Sigmoid colon (tissue), 7 donors: ENCODE data around the gene GLIS2. TPM values are rescaled to one million over a fixed set of nuclear protein-coding genes. Genes with fewer than 3 reads are reported as not detected.

ENCODE experiments used
- DNase-seq: peaks from one replicate; pipeline ENCODE4 v3.0.0-alpha.2; 2019
- H3K27ac ChIP-seq, 4 donors: fragments of 200-600 bp; sonication (generic); one replicate each; pipeline ENCODE4 v1.5.1; 2016 to 2019; ENCODE audit warnings: mild to moderate bottlenecking in 1 of 4
- H3K27me3 ChIP-seq, 3 donors: fragments of 200-600 bp; sonication (generic); one replicate each; pipeline ENCODE4 v1.5.1; 2019; ENCODE audit warnings: mild to moderate bottlenecking in 1 of 3
- H3K36me3 ChIP-seq, 4 donors: fragments of 200-600 bp; sonication (generic); one replicate each; pipeline ENCODE4 v1.5.1; 2016 to 2019
- H3K4me1 ChIP-seq, 4 donors: fragments of 200-600 bp; sonication (generic); one replicate each; pipeline ENCODE4 v1.5.1; 2017 to 2019
- H3K4me3 ChIP-seq, 4 donors: fragments of 200-600 bp; sonication (generic); one replicate each; pipeline ENCODE4 v1.5.1; 2017 to 2019; ENCODE audit warnings: mild to moderate bottlenecking in 2 of 4, moderate library complexity in 1 of 4
- H3K9me3 ChIP-seq, 4 donors: fragments of 200-600 bp in 3 of 4; sonication (generic) in 3 of 4; one replicate each; pipeline versions ENCODE4 v1.5.1 to v1.6.1; 2013 to 2019
- EP300 ChIP-seq, 4 donors: sonication (generic); formaldehyde crosslinking; IDR thresholded peaks; one replicate each; pipeline ENCODE4 v1.6.1; 2017; ENCODE audit warnings: antibody characterized with exemption in 4 of 4
- POLR2A ChIP-seq, 2 donors: fragments of 450-650 bp; IDR thresholded peaks; one replicate each; pipeline ENCODE4 v1.6.1; 2016; ENCODE audit warnings: antibody characterized with exemption in 2 of 2, mild to moderate bottlenecking in 2 of 2, moderate library complexity in 2 of 2
- POLR2AphosphoS5 ChIP-seq, 4 donors: sonication (generic); formaldehyde crosslinking; IDR thresholded peaks; one replicate each; pipeline ENCODE4 v1.6.1; 2017; ENCODE audit warnings: antibody characterized with exemption in 4 of 4
- WGBS, 2 donors: extraction: QIAGEN DNeasy Blood & Tissue Kit; methylation state at CpG; one replicate each; pipeline ENCODE4 v1.1.7; 2013; 5-methylcytosine and 5-hydroxymethylcytosine counted together
- intact Hi-C: fragments of 100-400 bp; cut with DNase I; formaldehyde crosslinking; loops from one replicate; pipeline ENCODE4 v1.15.1; 2023
- polyA plus RNA-seq, 3 donors: library from polyadenylated mRNA; stranded (reverse); fragments of 200-250 nt; gene quantifications; one replicate each; pipeline ENCODE4 v1.2.3, GENCODE V29; 2013
- total RNA-seq, 4 donors: library from RNA; depleted of rRNA; stranded (reverse); fragments of >200 nt; gene quantifications; one replicate each; pipeline ENCODE4 v1.1.0, GENCODE V29; 2016
- TF ChIP-seq, protein P1 (sequence below), 4 experiments: fragments of 450-650 bp in 3 of 4; fragments of 200-600 bp in 1 of 4; IDR thresholded peaks; one replicate each; pipeline ENCODE4 v1.5.1; 2016 to 2019; ENCODE audit warnings: antibody characterized with exemption in 4 of 4, mild to moderate bottlenecking in 3 of 4, moderate library complexity in 2 of 4
- donor health status: healthy with polysubstance abuse.
- donor health status: Bipolar disorder and iron deficiency.
- donor health status: healthy.

The GLIS2 gene
- total and polyA plus RNA-seq, 7 donors: 0.69 to 11.9 (median 5.4) TPM

- 95% methylated on average over 3 of the region's 3 CpGs for WGBS, 2 donors
- peaks cover 0 to 59% (median 23%) of the 10 kb centered on the region in 4 donors for H3K36me3 ChIP-seq
These were observed 44.0 kb downstream of the GLIS2 start for GRCh38 chr16:4359914-4360313.

GRCh38 chr16:4360538-4361021 is 44.7 kb downstream of the GLIS2 start:
- 85 to 87% methylated on average over 11 of the region's 11 CpGs for WGBS, 2 donors
- no peak for DNase-seq
- no peaks in the 10 kb centered on the region for H3K27me3 ChIP-seq
- no peak overlapping the region for H3K27ac ChIP-seq
- H3K4me1 ChIP-seq: peaks cover 0 to 4% (median 0%) of the 10 kb centered on the region in 4 donors
- TF ChIP-seq, protein P1, sequence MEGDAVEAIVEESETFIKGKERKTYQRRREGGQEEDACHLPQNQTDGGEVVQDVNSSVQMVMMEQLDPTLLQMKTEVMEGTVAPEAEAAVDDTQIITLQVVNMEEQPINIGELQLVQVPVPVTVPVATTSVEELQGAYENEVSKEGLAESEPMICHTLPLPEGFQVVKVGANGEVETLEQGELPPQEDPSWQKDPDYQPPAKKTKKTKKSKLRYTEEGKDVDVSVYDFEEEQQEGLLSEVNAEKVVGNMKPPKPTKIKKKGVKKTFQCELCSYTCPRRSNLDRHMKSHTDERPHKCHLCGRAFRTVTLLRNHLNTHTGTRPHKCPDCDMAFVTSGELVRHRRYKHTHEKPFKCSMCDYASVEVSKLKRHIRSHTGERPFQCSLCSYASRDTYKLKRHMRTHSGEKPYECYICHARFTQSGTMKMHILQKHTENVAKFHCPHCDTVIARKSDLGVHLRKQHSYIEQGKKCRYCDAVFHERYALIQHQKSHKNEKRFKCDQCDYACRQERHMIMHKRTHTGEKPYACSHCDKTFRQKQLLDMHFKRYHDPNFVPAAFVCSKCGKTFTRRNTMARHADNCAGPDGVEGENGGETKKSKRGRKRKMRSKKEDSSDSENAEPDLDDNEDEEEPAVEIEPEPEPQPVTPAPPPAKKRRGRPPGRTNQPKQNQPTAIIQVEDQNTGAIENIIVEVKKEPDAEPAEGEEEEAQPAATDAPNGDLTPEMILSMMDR (IDR thresholded peaks at IDR 0.05): no peak
- no peak for TF ChIP-seq POLR2A (IDR thresholded peaks at IDR 0.05)
- no peak for TF ChIP-seq POLR2AphosphoS5 (IDR thresholded peaks at IDR 0.05)
- TF ChIP-seq EP300 (IDR thresholded peaks at IDR 0.05): no peak
- H3K4me3 ChIP-seq: no peak overlapping the region
- peaks cover 0 to 63% (median 21%) of the 10 kb centered on the region in 4 donors for H3K36me3 ChIP-seq
- no peaks in the 10 kb centered on the region for H3K9me3 ChIP-seq
- intact Hi-C loops: no loop called here

More at GRCh38 chr16:4359914-4360313, 44.0 kb downstream of the GLIS2 start:
- H3K9me3 ChIP-seq: no peaks in the 10 kb centered on the region
- no peak for DNase-seq
- no peaks in the 10 kb centered on the region for H3K27me3 ChIP-seq
- peaks cover 0 to 4% (median 0%) of the 10 kb centered on the region in 4 donors for H3K4me1 ChIP-seq
- H3K27ac ChIP-seq: no peak overlapping the region
- no peak for TF ChIP-seq POLR2AphosphoS5 (IDR thresholded peaks at IDR 0.05)
- TF ChIP-seq, protein P1 (IDR thresholded peaks at IDR 0.05): no peak
- no peak for TF ChIP-seq EP300 (IDR thresholded peaks at IDR 0.05)
- TF ChIP-seq POLR2A (IDR thresholded peaks at IDR 0.05): no peak
- H3K4me3 ChIP-seq: no peak overlapping the region
- intact Hi-C loops: loop anchor here (1.0 kb wide), 1 partner anchor 42 kb away; no protein-coding TSS in a partner anchor

- no peaks in the 10 kb centered on the region for H3K9me3 ChIP-seq
- no peak overlapping the region for H3K4me3 ChIP-seq
- H3K27ac ChIP-seq: no peak overlapping the region
- no peak for TF ChIP-seq POLR2A (IDR thresholded peaks at IDR 0.05)
- no peak for TF ChIP-seq EP300 (IDR thresholded peaks at IDR 0.05)
- TF ChIP-seq POLR2AphosphoS5 (IDR thresholded peaks at IDR 0.05): no peak
- TF ChIP-seq, protein P1 (IDR thresholded peaks at IDR 0.05): no peak
- 96 to 98% methylated on average over 28 of the region's 28 CpGs for WGBS, 2 donors
- intact Hi-C loops: no loop called here
- DNase-seq: no peak
- H3K27me3 ChIP-seq: no peaks in the 10 kb centered on the region
- peaks cover 0 to 4% (median 0%) of the 10 kb centered on the region in 4 donors for H3K4me1 ChIP-seq
- peaks cover 0 to 63% (median 21%) of the 10 kb centered on the region in 4 donors for H3K36me3 ChIP-seq
These were observed 45.4 kb downstream of the GLIS2 start for GRCh38 chr16:4361033-4361943.

GRCh38 chr16:4361944-4362311 is 46.1 kb downstream of the GLIS2 start:
- intact Hi-C loops: no loop called here
- TF ChIP-seq, protein P1 (IDR thresholded peaks at IDR 0.05): no peak
- TF ChIP-seq POLR2A (IDR thresholded peaks at IDR 0.05): no peak
- no peak for TF ChIP-seq EP300 (IDR thresholded peaks at IDR 0.05)
- TF ChIP-seq POLR2AphosphoS5 (IDR thresholded peaks at IDR 0.05): no peak
- DNase-seq: no peak
- Histone ChIP-seq H3K4me3 (no peak overlapping the region), H3K27me3 (no peaks in the 10 kb centered on the region), H3K9me3 (no peaks in the 10 kb centered on the region), H3K4me1 (peaks cover 0 to 4% (median 0%) of the 10 kb centered on the region in 4 donors), H3K27ac (no peak overlapping the region), H3K36me3 (peaks cover 0 to 63% (median 21%) of the 10 kb centered on the region in 4 donors)
- 92 to 94% methylated on average over 12 of the region's 12 CpGs for WGBS, 2 donors
